ENCODE results near the gene SLCO4A1.

SLCO4A1 gene

DNA sequence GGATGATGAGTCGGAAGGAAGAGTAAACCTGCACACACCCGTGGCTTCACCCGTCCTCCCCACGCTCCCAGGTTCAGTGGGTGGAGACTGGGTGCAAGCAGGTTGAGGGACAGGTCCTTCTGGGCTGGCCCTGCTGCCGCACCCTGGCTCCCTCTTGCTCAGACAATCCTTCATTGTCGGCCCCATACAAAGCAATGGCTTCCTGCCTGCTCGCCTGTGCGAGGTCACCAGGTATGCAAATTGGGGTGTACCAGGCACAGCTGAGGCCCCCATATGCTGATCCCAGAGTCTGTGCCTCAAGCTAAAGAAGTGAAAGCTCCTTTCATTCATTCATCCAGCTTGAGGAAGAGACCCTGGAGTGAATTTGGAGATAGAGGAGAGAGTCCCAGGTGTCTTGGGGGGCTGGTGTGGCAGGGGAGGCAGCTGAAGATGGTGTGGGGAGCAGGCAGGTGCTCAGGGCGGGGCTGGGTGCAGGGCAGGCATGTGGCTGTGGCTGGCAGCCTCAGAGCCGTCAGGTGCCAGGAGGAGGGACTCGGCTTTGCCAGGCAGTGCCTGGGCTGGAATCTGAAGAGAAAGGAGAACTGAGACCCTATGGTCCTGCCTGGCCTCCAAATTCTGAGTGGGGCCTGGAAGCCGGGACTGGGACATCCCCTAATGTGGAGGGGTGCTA, 4.7 kb downstream of the SLCO4A1 start:
- ATAC-seq, result no peak
- TF ChIP-seq ZFP3 (CRISPR knock-in tag; IDR thresholded peaks at IDR 0.05), result no peak
- TF ChIP-seq SNAI2 (CRISPR knock-in tag; IDR thresholded peaks at IDR 0.05), result no peak
- no peak for TF ChIP-seq CREB5 (CRISPR knock-in tag; IDR thresholded peaks at IDR 0.05; ENCODE audit: low read depth)
- TF ChIP-seq TCF4 (CRISPR knock-in tag; IDR thresholded peaks at IDR 0.05; ENCODE audit: borderline replicate concordance), result no peak
- TF ChIP-seq ESRRG (CRISPR knock-in tag; IDR thresholded peaks at IDR 0.05), result no peak
- TF ChIP-seq ARNTL (CRISPR knock-in tag; IDR thresholded peaks at IDR 0.05; ENCODE audit: borderline replicate concordance, low read depth), result no peak
- no peak for TF ChIP-seq ZC3H10 (CRISPR knock-in tag; IDR thresholded peaks at IDR 0.05)
- no peak for TF ChIP-seq PPARA (CRISPR knock-in tag; IDR thresholded peaks at IDR 0.05; ENCODE audit: borderline replicate concordance)
- TF ChIP-seq, protein P1, sequence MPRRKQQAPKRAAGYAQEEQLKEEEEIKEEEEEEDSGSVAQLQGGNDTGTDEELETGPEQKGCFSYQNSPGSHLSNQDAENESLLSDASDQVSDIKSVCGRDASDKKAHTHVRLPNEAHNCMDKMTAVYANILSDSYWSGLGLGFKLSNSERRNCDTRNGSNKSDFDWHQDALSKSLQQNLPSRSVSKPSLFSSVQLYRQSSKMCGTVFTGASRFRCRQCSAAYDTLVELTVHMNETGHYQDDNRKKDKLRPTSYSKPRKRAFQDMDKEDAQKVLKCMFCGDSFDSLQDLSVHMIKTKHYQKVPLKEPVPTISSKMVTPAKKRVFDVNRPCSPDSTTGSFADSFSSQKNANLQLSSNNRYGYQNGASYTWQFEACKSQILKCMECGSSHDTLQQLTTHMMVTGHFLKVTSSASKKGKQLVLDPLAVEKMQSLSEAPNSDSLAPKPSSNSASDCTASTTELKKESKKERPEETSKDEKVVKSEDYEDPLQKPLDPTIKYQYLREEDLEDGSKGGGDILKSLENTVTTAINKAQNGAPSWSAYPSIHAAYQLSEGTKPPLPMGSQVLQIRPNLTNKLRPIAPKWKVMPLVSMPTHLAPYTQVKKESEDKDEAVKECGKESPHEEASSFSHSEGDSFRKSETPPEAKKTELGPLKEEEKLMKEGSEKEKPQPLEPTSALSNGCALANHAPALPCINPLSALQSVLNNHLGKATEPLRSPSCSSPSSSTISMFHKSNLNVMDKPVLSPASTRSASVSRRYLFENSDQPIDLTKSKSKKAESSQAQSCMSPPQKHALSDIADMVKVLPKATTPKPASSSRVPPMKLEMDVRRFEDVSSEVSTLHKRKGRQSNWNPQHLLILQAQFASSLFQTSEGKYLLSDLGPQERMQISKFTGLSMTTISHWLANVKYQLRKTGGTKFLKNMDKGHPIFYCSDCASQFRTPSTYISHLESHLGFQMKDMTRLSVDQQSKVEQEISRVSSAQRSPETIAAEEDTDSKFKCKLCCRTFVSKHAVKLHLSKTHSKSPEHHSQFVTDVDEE (CRISPR knock-in tag; IDR thresholded peaks at IDR 0.05), result no peak
- TF ChIP-seq GLIS3 (CRISPR knock-in tag; IDR thresholded peaks at IDR 0.05), result no peak

GRCh38 chr20:62647521-62648317, 5.4 kb downstream of the SLCO4A1 start:
- no peak for ATAC-seq
- TF ChIP-seq ZNF70 (CRISPR knock-in tag; IDR thresholded peaks at IDR 0.05) (no peak), CSDC2 (CRISPR knock-in tag; IDR thresholded peaks at IDR 0.05) (no peak), BACH2 (CRISPR knock-in tag; IDR thresholded peaks at IDR 0.05; ENCODE audit: borderline replicate concordance) (no peak), ZNF8 (CRISPR knock-in tag; IDR thresholded peaks at IDR 0.05) (no peak), CREB5 (CRISPR knock-in tag; IDR thresholded peaks at IDR 0.05; ENCODE audit: low read depth) (no peak), ISL1 (CRISPR knock-in tag; IDR thresholded peaks at IDR 0.05) (no peak), ESRRG (CRISPR knock-in tag; IDR thresholded peaks at IDR 0.05) (no peak), RARB (CRISPR knock-in tag; IDR thresholded peaks at IDR 0.05) (no peak), ZFP3 (CRISPR knock-in tag; IDR thresholded peaks at IDR 0.05) (no peak), SNAI2 (CRISPR knock-in tag; IDR thresholded peaks at IDR 0.05) (no peak), PPARA (CRISPR knock-in tag; IDR thresholded peaks at IDR 0.05; ENCODE audit: borderline replicate concordance) (no peak), ZC3H10 (CRISPR knock-in tag; IDR thresholded peaks at IDR 0.05) (no peak)

GRCh38 chr20:62648318-62648995, 6.2 kb downstream of the SLCO4A1 start:
- ATAC-seq, result no peak
- no peak for TF ChIP-seq CSRNP3 (CRISPR knock-in tag; IDR thresholded peaks at IDR 0.05)
- no peak for TF ChIP-seq OSR1 (CRISPR knock-in tag; IDR thresholded peaks at IDR 0.05)
- TF ChIP-seq ZFP30 (CRISPR knock-in tag; IDR thresholded peaks at IDR 0.05), result no peak
- TF ChIP-seq BACH2 (CRISPR knock-in tag; IDR thresholded peaks at IDR 0.05; ENCODE audit: borderline replicate concordance), result no peak

- ATAC-seq, result no peak
- TF ChIP-seq ZNF8 (CRISPR knock-in tag; IDR thresholded peaks at IDR 0.05) (no peak), ESRRG (CRISPR knock-in tag; IDR thresholded peaks at IDR 0.05) (no peak), ZC3H10 (CRISPR knock-in tag; IDR thresholded peaks at IDR 0.05) (no peak), ARNTL (CRISPR knock-in tag; IDR thresholded peaks at IDR 0.05; ENCODE audit: borderline replicate concordance, low read depth) (no peak), ZNF70 (CRISPR knock-in tag; IDR thresholded peaks at IDR 0.05) (no peak), CSDC2 (CRISPR knock-in tag; IDR thresholded peaks at IDR 0.05) (no peak), ZFP30 (CRISPR knock-in tag; IDR thresholded peaks at IDR 0.05) (no peak)
These were observed 6.8 kb downstream of the SLCO4A1 start for GRCh38 chr20:62649140-62649539.
